Omental fat pad (tissue), 4 donors: ENCODE measurements around the gene ETFRF1. TPM values are rescaled to one million over a fixed set of nuclear protein-coding genes. Genes with fewer than 3 reads are reported as not detected.

ENCODE experiments used
- ATAC-seq: fragments of 150-250 bp; one replicate; pipeline ENCODE4 v1.9.1; 2016; ENCODE audit warnings: mild to moderate bottlenecking, moderate library complexity; ENCODE audit not compliant: low FRiP score
- DNase-seq: peaks from one replicate; pipeline ENCODE4 v3.0.0-alpha.2; 2019; ENCODE audit warnings: low spot score
- total RNA-seq, 4 donors: library from RNA; depleted of rRNA; stranded (reverse); fragments of >200 nt; gene quantifications; one replicate each; pipeline ENCODE4 v1.1.0, GENCODE V29; 2016
- TF ChIP-seq, protein P1 (sequence below), 3 donors: fragments of 450-650 bp; IDR thresholded peaks; one replicate each; pipeline ENCODE4 v1.5.1; 2016 to 2017; ENCODE audit warnings: antibody characterized with exemption in 3 of 3, mild to moderate bottlenecking in 3 of 3, moderate library complexity in 2 of 3

The ETFRF1 gene
- total RNA-seq, 4 donors from 2014 or later, result 21.3 to 54.5 (median 33.9) TPM

DNA sequence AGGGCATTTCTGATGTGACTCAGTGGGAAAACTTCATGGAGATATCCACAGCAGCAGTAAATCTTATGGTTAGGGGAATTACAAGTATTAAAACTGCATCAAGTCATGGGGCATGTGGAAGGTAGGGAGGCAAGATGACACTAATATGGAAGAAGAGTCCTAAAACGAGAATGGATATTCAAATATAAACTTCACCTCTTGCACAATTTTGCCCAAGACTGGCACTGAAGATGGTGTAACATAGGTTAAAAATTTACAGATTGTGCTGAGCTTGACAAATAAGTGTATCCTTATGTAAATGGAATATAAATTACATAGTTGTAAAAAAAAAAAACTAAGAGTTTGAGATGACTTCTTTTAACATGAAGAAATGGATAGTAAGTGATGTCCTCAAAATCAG lies 12.8 kb downstream of the ETFRF1 start:
- DNase-seq, result no peak
- TF ChIP-seq, protein P1, sequence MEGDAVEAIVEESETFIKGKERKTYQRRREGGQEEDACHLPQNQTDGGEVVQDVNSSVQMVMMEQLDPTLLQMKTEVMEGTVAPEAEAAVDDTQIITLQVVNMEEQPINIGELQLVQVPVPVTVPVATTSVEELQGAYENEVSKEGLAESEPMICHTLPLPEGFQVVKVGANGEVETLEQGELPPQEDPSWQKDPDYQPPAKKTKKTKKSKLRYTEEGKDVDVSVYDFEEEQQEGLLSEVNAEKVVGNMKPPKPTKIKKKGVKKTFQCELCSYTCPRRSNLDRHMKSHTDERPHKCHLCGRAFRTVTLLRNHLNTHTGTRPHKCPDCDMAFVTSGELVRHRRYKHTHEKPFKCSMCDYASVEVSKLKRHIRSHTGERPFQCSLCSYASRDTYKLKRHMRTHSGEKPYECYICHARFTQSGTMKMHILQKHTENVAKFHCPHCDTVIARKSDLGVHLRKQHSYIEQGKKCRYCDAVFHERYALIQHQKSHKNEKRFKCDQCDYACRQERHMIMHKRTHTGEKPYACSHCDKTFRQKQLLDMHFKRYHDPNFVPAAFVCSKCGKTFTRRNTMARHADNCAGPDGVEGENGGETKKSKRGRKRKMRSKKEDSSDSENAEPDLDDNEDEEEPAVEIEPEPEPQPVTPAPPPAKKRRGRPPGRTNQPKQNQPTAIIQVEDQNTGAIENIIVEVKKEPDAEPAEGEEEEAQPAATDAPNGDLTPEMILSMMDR (IDR thresholded peaks at IDR 0.05), result no peak
- no peak for ATAC-seq

DNA sequence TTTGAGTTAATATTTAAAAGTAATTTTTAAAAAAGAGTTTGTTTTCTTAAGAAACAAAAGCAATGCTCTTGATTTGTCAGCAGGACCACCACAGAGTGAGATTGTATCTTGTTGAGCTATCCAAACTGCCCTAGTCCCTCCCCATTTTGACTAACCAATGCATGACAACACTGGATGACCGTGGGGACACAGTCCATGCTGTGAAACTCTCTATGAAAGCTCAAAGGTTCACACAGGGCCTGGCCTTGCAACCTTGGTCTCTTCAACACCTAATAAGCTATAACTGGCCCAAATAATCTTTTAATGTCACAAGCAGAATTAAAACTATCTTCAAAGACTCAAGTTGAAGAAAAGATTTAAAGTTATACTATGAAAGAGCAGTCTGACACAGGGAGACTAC lies 13.5 kb downstream of the ETFRF1 start:
- ATAC-seq (no peak), DNase-seq (no peak)
- TF ChIP-seq, protein P1 (IDR thresholded peaks at IDR 0.05), result no peak

DNA sequence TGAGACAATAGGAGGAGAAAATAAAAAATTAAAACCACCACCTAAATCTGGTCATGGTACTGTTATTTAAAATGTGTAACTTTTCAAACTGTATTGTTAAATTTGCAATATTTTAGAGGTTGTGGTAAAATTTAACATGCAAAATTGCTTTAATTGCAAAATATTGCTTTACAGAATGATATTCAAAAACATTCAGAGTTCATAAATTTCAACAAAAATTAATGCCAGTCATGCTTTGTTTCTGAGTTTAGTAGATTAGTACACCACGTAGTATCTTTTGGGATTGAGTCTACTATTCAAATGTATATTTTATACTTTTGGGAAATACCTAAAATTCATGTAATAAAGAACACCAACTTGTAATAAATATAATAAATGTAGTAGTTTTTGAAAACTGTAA lies 18.3 kb downstream of the ETFRF1 start:
- ATAC-seq, result no peak
- DNase-seq, result no peak
- TF ChIP-seq, protein P1 (IDR thresholded peaks at IDR 0.05), result no peak

GRCh38 chr12:25236190-25236589 lies 41.2 kb downstream of the ETFRF1 start:
- no peak for ATAC-seq
- no peak for DNase-seq
- TF ChIP-seq, protein P1 (IDR thresholded peaks at IDR 0.05), result no peak

- no peak for ATAC-seq
- TF ChIP-seq, protein P1 (IDR thresholded peaks at IDR 0.05), result no peak
Observed at GRCh38 chr12:25236626-25237025, 41.6 kb downstream of the ETFRF1 start.

GRCh38 chr12:25241167-25242020 lies 46.4 kb downstream of the ETFRF1 start:
- TF ChIP-seq, protein P1 (IDR thresholded peaks at IDR 0.05), result no peak
- ATAC-seq (no peak), DNase-seq (no peak)

More at GRCh38 chr12:25236626-25237025, 41.6 kb downstream of the ETFRF1 start:
- no peak for DNase-seq
